ENCODE results near the gene PDE4D. TPM values are rescaled to one million over a fixed set of nuclear protein-coding genes. Genes with fewer than 3 reads are reported as not detected.

The PDE4D gene
- total RNA-seq, 1 donor from 2014 or later = 26.9 TPM

- no peak for DNase-seq (ENCODE audit: low read depth)
Measured at GRCh38 chr5:59287361-59287760, 606.2 kb downstream of the PDE4D start.

GRCh38 chr5:59286510-59286909, 607.0 kb downstream of the PDE4D start:
- DNase-seq (ENCODE audit: low read depth) = peak; percentile 28

- DNase-seq (ENCODE audit: low read depth) = no peak
Measured at GRCh38 chr5:59285300-59286016, 608.1 kb downstream of the PDE4D start.

GRCh38 chr5:59282726-59283125, 610.8 kb downstream of the PDE4D start:
- DNase-seq (ENCODE audit: low read depth) = no peak

DNA sequence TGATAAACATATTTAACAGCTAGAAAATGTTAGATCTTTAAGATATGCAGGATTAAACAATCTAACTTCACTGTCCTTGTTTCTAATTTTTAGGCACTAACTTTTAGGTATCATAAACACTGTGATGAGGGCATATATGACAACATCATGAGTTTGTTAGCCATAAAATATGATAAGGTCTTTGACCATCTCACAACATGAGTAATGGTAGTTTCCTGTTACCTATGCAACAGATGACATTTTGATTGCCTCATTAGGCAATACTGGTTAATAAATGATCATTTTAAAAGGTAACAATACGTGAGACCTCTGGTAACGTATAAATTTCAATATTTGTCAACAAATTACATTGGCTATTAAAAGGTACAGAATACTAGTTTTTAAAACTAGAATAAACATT, 613.5 kb downstream of the PDE4D start:
- peak; percentile 42 for DNase-seq (ENCODE audit: low read depth)

DNA sequence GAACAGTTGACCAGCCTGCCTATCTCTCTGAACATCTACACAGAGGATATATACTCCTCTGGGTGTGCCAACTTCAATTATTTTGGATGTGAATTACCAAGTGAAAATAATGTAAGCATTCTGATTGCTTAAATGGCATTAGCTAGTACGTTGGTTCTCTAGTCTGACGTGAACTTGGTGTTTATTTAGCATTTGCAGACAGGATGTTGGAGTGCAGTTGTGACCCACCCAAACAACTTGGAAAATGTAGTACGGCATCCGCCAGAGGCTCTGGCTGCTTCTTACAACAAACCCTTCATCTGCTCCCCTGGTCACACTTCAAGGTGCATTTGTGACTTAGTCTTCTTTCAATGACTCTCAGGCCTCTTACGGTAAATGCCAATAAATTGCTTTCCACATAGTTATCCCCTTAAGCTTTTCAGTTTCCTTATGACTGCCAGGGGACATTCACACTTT, 616.6 kb downstream of the PDE4D start:
- DNase-seq (ENCODE audit: low read depth) = peak; percentile 72

DNA sequence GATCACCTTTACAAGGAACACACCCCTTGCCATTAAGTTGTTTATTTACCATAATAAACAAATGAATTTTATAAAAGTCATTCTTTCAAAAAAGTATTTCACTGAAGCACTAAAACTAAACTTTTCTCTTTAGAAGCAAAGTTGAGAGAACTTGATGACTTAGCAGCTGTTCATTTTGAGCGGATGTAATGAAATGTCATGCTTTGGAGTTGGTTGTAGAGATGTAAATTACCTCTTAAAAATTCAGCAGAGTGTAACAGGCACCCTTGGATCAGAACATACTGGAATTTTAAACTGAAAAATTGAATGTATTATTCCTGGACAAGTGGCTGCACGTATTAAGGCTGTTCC, 617.2 kb downstream of the PDE4D start:
- DNase-seq (ENCODE audit: low read depth) = no peak

DNA sequence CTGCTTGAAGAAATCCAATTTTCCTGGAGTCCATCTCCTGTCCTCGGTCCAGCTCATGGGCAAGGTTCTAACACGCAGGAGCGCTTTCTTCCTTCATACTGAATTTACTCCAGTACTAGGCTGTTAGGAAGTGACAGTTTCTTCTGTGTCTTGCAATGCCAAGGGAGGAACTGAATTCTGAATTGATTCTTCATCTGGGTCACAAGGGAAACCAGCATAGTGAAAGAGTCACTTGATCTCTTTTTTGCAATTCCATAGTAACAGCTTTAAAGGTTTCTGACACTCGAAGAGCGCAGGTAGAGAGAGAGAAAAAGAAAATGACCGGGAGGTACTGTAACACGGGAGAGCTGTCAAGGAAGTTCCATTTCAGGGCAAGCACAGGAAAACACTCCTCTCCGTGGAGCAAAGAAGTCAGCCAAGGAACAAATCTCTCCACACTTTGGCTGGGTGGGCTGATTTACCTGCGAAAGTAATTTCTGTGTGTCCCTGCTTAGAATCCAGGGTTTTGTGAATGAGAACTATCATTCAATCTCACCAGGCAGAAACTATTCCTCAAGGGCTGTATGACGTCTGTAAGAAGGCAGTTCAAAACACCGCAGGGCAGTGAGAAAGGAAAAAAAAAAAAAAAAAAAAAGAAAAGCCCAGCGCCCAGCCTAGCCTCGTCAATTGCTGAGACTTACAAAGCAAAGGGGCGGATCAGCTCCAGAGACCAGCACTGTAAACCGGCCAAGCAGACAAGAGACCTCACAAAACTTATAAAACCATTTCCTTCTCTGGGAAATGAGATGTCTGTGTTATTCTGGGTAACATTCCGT, 617.8 kb downstream of the PDE4D start:
- DNase-seq (ENCODE audit: low read depth) = peak; percentile 81

DNA sequence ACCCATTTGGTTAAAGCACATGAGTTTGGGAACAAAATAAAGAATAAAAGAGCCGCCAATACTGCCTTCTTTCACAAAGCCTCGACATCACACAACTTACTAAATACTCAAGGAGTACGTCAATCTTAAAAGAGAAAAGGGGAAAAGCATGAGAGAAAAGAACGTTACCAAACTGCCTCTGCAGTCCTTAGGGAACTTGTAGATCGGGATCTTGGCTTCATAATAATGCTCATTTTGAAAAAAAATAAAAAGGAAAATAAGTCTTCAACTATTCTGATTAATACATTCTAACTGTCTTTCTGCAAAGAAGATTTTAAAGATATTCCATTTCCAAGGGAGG, 618.4 kb downstream of the PDE4D start:
- no peak for DNase-seq (ENCODE audit: low read depth)

GRCh38 chr5:59274106-59274636, 619.4 kb downstream of the PDE4D start:
- no peak for DNase-seq (ENCODE audit: low read depth)

GRCh38 chr5:59272809-59273427, 620.6 kb downstream of the PDE4D start:
- no peak for DNase-seq (ENCODE audit: low read depth)

GRCh38 chr5:59268756-59269415, 624.6 kb downstream of the PDE4D start:
- DNase-seq (ENCODE audit: low read depth) = peak; percentile 43

- no peak for DNase-seq (ENCODE audit: low read depth)
Measured at GRCh38 chr5:59267033-59267432, 626.5 kb downstream of the PDE4D start.

DNA sequence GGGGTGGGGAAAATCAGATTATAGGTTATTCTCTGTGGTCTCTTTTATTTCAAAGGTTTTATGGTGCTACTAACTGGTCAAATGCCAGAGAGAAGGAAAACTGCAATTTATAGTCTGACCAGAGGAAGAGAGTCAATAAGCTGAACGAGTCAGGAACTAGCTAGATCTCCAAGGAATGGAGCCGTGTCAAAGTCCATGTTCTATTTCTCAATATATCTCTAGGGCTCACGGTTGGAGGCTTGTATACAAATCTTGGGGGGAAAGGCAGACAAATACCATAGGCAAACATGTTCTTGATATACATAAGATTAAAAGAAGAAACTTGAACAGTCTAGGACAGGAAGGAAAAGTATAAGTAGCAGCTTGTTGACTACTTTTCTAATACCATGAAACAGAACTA, 627.1 kb downstream of the PDE4D start:
- peak; percentile 43 for DNase-seq (ENCODE audit: low read depth)

DNA sequence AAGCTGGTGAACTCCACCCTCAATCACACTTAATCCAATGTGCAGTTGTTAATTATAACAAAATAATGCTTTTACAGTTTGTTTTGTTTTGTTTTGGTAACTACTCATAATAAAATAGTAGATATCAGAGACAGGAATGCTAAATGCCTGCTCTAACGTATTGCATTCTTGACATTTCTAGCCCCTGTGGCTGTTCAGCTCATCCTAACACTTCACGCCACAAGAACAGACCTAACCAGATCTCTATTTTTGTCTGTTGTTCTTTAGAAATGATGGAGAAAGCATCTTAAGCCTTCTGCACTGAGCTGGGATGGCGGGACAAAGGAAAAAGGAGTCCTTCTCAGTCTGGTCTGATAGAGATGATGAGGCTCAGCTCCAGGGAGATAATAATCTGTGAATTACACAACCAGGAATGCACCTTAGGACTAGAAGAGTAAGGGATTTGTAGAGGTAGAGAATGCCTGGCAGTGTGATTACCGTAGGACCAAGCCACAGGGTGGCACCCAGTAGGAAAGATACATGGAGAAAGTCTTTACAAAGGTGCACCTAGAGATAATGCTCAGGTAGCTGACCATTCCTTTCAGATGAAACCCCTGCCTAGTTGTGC, 628.8 kb downstream of the PDE4D start:
- no peak for DNase-seq (ENCODE audit: low read depth)

- DNase-seq (ENCODE audit: low read depth) = no peak
Measured at GRCh38 chr5:59264013-59264412, 629.5 kb downstream of the PDE4D start.

- no peak for DNase-seq (ENCODE audit: low read depth)
Measured at GRCh38 chr5:59261969-59262368, 631.6 kb downstream of the PDE4D start.

DNA sequence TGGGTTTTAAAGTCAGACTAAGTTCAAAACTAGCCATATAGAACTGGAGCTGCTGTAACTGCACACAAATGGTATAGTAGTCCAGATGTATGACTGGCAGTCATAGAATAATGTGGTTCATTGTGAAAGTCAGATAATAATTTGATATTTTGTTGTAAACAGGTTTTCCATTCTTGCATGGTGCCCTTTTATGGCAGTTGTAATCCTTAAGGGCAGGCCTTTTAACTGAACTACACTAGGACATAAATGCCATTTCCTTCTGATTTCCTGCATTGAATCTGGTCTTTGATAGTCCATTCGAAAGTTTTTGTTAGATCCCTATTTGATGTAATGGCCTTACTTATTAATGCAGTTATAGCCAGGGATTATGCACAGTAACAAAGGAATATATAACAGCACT, 632.6 kb downstream of the PDE4D start:
- DNase-seq (ENCODE audit: low read depth) = no peak

DNA sequence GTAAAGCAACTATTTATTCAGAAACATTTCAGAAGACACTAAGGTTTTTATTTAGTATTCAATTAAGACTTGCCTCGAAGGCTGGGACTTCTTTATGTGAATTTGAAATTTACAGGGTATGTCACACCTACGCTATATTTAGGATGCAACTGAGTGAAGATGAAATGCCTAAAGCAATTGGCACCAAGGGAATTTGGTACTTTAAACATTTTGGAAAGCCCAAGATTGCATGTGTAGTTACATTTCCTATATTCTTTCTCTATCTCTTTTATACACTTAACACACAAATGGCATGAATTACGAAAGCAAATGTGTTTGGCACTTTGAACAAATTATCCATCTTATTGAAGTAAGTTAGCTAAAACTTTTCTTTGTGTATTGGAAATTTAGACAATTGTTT, 633.3 kb downstream of the PDE4D start:
- no peak for DNase-seq (ENCODE audit: low read depth)

DNA sequence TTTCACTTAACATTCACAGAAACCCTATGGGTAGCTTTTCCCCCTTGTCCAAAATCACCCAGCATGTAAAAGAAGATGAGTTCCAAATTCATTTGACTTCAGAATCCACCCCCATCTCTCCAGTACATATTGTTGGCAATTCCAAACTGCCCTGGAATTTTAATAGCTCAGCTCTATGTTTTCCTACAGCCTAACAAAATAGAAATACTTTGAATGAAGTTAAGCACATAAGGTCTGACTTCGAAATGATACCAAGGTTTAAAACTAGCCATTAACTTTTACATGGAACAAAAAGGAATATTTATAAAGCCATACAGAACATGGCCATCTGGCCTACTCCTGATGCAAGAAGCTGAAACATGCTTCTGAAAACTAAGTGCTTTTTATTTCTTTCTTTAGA, 634.3 kb downstream of the PDE4D start:
- DNase-seq (ENCODE audit: low read depth) = no peak

GRCh38 chr5:59257488-59258400, 635.8 kb downstream of the PDE4D start:
- DNase-seq (ENCODE audit: low read depth) = no peak

Data from renal cortical epithelial cell (primary cell).